Kidney capillary endothelial cell (primary cell): ENCODE measurements around the gene WDR37.

Experiments used
- DNase-seq: peaks from one replicate; pipeline ENCODE4 v3.0.0-alpha.2; 2018; ENCODE audit warnings: low spot score

Gene WDR37

DNA sequence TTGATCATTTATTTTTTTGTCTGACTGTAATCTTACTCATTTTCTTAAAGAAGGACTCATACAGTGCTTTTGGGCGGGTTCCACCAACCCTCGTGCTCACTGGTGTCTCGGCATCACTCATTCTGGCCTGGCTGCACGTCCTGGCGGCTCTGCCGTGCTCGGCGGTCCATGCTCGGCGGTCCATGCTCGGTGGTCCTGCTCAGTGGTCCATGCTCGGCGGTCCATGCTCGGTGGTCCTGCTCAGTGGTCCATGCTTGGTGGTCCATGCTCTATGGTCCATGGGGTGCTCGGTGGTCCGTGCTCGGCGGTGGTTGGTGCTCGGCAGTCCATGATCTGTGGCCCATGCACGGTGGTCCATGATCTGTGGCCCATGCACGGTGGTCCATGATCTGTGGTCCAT lies 72.5 kb downstream of the WDR37 start:
- no peak for DNase-seq

DNA sequence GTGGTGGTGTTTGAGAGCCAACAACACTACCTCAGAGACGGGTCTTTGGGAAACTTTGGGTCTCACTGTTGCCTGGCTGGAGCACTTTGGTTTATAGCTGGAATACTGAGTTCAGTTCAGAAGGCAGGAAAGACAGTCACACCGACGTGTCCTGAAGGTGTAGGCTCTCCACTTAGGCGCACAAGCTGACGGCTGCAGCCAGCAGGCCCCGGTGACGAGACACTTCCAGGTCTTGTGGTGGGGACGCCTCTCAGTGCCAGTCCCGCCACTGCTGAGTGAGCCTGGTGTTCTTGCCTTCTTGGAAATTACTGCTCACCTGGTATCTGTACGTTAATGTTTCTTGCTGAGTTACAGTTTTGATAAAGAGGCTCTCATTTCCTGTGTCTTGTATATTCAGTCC lies 74.0 kb downstream of the WDR37 start:
- no peak for DNase-seq

DNA sequence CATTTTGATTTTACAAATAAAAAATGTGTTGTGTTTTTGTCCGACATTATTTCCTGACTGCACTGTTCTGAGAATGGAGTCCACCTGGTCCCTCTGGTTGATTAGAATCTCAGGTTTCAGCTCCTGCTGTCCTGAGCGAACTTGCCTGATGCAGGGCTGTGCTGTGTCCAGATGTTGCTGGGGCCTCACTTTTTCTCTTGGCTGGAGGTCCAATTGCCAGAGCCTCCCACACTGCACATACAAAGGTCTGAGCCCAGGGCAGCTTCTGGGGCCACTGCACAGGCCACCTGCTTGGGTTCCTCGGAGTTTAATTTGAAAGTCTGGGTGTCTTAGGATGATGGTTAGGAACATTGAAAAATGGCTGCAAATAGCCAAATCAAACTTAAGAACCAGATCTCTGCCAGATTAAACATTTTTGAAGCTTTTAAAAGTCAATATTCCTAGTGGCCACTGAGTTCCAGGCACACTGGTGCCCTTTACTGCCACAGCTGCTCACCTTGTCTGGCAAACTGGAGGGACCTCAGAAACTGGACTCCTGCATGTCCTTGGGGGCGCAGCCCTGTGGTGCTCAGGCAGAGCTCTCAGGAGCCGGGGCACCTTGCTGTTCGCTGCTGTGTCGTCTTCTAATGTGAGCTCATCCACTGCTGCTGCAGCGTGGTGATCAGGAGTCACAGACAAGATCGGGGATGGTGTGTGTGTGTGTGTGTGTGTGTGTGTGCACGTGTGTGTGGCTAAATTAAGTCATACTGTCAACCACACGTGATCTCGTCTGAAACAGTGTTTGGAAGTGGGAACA lies 75.0 kb downstream of the WDR37 start:
- DNase-seq: no peak

DNA sequence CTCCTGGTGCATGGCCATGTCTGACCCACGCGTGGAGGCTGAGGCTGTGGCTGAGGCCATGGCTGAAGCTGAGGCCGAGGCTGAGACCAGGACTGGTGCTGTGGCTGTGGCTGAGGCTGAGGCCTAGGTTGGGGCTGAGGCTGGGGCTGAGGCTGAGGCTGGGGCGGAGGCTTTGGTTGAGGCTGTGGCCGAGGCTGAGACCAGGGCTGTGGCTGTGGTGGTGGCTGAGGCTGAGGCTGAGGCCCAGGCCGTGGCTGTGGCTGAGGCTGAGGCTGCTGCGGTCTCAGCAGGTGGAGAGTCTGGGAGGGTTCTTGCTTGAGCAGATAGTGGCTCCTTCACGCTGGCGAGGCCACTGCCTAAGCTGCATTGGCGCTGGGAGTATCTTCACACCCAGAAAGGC lies 76.4 kb downstream of the WDR37 start:
- DNase-seq: no peak

DNA sequence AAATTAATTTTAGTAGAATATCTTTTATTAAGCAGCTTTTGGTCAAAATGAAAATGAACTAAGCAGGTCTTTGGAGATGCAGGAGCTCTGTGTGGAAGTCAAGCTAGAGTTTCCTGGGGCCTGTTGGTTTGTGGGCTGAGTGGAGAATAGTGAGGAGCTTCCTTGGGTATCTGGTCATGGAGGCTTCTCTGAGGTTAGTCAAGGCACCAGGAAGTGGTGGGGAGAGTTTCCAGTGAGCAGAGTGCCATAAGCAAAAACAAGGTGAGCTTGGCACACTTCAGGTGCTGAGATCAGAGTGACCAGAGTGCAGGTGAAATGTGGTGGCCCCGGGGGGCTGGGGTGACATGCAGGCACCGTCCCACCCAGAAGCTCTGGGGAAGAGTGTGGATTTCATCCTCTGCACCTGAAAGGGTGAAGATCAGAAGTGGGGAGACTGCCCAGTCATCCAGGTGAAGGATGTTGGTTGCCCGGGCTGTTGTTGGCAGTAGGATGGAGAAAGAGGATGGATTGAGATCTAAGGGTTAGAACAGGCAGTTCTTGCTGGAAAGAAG lies 77.4 kb downstream of the WDR37 start:
- DNase-seq: no peak

DNA sequence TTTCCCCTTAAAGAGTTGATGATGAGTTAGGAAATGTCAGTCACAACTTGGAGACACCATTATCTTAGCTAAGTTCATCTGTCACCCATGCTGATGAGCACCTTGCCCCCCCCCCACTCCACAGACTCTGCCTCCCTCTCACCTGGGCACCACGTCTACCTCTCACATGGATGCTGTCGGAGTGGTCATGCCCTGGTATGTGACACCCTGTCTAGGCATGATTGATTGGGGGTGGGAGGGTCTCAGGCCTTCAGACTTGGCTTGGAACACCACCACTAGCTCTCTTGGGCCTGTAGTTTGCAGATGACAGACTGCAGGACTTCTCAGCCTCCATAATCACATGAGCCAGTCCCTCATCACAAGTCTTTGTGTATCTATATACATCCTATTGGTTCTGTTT lies 78.0 kb downstream of the WDR37 start:
- no peak for DNase-seq

DNA sequence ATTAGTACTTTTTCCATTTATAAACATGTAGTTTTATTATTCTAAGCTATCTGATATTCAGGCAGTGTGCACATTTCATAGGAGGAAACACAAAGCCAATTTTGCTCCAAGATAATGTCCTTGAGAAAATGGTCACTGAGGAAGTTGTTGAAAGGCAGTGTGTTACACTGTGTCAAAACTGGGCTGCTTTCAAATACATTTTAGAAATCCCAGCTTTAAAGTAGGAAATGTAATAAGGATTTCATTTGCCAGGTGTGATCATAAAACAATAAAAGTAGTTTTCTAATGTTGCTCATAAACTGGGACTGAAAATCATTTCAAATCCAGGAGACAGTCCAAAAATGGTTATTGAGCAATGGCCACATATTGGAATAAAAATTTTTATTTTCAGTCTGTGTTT lies 80.1 kb downstream of the WDR37 start:
- DNase-seq: no peak

DNA sequence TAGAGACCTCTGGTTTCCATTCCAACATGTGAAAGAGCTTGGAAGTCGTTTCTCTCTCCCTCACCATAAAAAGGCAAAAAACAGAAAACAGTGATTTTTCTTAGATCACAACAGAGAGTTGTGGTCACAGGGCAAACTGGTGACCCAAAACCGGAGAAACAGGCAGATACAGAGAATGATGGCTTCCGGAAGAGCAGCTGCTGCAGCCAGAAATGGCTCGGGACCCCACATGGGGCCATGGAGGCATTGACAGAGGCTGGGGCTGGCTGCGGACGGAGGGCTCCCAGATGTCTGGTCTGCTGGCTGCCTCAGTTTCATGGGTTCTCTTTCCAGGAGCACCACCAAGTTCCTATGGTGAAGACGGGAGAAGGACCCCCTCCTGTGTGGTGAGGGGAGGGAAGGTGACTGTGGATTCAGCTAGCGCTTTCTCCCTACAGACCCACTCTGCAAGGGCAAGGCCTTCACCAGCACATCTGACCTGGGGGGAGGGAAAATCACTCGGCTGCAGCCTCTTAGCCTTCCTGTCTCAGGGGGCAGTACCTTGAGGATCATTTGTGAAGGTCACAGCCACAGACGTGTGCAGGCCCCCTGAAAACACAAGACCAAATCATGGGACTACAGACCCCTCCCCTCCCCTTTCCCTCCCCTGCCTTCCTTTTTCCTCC lies 81.4 kb downstream of the WDR37 start:
- no peak for DNase-seq

DNA sequence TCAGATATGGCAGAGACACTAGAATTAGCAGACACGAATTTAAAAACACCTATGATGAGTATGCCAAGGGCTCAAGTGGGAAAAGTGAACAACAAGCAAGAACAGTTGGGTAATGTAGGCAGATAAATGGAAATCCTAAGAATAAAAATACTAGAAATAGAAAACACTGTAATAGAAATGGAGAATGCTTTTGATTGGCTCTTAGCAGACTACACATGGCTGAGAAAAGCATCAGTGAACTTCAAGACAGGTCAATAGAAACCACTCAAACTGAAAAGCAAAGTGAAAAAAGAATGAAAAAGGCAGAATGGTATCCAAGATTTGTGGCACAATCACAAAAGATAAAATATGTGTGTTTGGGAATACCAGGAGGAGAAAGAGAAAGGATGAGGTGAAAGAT lies 82.3 kb downstream of the WDR37 start:
- no peak for DNase-seq

DNA sequence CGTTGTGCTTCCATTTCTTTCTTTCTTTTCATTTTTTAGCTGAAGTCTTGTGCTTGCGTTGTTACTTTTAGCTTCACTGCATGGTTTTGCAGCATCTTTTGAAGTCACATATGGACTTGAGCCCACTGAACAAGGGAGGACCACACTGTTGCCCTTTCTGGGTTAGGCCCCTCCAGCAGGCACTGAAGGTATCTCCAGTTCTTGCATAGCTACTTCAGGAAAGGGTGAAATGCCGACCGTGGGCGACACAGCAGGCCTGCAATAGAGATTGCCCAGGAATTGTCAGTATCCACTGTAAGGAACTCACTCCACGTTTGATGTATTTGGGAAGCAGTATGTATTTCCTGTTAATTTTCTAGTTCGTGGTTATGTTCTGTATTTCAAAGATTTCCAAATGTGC lies 85.1 kb downstream of the WDR37 start:
- no peak for DNase-seq

DNA sequence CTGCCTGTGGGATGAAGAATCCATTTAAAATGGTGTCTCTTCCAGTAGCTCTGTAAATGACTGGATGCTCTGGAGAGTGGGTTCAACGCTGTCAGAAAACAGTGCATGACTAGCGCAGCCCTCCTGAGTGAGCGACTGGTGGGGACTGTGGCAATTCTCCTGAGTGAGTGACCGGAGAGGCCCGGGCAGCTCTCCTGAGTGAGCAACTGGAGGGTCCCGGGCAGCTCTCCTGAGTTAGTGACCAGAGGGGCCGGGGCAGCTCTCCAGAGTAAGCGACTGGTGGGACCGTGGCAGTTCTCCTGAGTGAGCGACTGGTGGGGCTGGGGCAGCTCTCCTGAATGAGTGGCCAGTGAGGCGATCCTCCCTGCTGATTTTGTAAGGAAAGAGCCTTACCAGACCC lies 85.5 kb downstream of the WDR37 start:
- DNase-seq: no peak

DNA sequence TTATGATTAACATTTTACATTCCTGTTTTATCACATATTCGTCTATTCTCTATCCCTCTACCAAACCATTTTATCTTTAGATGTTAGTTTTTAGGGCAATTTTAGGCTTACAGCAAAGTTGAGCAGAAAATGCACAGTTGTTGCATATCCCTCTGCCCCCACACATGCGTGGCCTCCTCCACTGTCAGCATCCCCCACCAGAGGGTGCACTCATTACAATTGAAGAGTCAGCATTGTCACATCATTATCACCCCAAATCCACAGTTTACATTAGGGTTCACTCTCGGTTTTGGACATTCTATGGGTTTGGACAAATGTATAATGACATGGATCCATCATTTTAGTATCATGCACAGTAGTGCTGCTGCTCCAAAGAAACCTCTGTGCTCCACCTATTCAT lies 86.4 kb downstream of the WDR37 start:
- no peak for DNase-seq

DNA sequence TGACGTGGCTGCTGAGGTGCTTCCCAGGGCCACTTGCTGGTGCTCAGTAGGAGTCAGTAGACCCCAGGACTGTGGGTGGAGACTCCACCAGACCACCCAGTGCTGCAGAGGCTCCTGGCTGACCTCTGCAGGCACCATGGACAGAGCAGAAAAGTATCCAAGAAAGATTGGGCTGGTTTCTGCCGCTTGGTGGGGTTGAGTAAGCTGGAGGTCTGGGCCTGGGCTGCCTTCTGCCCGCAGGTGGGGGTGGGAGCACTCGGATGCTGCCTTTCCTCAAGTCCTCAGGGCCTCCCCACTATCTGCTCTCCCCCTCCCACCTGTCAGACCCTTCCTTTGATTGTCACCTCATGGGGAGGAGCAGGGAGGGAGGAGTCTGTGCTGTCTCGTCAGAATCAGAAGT lies 91.6 kb downstream of the WDR37 start:
- DNase-seq: no peak

DNA sequence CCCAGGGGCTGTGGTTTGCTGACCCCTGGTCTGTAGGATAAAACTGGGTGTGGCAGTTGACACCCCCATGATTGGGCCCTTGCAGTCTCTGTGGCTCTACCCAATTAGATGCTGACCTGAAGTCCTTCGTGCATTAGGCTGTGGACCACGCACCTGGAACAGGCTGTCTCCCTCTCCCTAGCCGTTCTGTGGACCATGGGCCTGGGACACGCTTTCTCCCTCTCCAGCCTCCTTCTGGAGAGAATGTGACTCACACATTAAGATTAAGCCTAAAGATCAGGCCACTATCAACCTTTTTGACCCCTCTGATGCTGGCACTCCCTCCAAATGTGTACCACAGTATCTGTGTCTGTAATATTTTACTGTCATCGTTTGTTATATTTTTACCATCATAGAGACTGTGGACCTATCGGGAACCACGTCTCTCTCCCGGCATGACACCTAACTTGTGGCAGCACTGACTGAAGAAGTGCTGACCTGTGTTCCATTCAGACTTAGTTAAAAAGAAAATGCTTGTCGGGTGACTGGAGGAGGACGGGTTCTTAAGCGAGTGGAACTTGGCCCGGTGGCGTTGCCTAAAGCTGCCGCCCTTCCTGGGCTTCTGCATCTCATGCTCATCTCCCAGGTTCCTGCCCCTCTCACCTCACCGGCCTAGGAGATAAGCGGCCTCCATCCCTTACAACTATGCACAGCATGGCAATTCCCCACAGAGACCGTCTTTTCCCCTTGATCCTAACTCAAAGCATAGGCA lies 92.8 kb downstream of the WDR37 start:
- DNase-seq: no peak

DNA sequence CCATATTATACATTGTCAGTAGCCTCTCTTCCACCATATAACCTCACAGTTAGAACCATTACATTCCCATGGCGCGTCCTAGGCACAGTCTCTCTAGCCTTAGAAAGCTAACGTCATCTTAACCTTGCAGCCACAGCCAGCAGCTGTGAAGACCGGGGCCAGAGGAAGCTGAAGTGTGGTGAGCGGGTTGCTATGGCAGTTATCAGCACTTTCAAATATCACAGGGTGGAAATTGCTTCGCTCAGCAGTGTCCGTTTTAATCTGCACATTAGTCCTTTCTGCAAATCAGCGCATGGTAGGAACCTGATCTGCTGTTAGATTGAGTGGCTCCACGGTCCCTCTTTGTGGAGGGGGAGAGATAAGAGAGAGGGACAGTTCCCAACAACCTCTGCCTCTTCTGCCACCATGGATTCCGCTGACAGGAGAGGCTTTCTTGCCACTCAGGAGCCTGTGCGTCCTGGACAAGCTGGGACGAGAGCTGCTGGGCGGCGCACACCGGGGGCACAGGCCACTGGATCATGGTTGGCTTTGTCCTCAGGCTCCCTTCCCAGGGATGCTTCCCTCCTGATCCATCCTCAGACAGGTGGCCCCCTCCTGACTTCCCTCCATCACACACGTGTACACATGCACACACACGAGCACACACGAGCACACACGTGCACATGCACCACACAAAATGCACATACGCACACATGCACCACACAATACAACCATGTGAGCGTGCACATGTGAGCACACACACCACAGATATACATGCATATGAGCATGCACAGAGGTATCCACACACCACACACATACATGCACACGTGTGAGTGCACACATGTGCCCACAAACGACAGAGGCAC lies 93.8 kb downstream of the WDR37 start:
- no peak for DNase-seq

DNA sequence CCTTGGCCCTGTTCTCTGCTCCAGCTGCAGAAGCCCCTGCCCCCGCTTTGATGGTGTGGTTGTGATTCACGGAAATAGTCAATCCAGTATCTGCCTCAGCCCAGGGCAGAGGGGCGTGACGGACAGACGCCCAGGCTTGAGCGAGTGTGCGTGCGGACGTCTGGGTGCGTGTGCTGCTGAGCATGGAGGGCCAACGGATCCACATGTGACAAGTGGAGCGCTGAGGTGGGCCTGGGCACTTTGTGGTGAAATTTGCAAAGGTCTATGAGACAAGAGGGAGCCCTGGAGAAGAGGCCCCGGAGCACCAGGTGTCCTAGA lies 94.4 kb downstream of the WDR37 start:
- DNase-seq: no peak

DNA sequence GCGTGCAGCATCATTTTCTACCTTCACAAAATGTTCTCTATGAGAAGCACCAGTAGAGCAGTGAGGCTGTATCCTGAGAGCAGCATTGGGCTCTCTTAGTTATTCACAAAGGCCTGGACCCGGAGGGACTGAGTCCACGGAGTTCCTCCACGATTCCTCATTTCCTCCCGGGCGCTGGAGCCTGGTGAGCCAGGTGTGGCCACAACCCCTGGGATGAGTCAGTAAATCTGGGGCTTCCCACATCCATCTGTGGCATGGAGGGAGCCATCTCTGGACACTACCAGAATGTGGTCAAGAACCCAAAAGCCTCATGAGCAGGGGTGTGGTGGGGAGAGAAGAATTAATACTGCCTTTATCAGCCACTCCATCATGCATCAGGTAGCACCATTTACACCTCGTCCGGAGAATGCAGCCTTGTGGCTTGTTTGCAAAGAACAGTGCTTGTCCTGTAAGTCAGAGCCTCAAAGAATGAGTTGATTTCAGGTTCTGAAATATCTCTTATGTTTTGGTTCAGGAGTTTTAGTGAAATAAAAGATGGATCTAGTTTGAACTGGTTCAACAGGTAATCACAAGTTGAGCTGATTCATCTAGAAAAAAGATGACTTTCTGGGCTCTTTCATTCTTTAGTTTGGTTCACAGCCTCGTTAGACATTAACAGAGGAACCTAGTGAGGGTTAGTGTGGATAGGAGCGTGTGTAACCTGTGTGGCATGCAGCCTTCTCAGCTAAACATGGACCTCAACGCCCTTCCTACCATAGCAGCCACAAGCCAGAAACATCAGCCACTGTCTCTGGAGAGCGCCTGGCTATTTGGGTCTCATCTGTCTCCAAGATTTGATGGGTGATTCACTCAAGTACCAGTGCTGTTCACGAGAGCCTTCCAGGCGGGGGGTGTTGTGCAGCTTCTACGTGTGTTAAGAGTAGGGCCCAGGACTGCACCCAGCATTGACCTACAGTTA lies 95.2 kb downstream of the WDR37 start:
- no peak for DNase-seq

DNA sequence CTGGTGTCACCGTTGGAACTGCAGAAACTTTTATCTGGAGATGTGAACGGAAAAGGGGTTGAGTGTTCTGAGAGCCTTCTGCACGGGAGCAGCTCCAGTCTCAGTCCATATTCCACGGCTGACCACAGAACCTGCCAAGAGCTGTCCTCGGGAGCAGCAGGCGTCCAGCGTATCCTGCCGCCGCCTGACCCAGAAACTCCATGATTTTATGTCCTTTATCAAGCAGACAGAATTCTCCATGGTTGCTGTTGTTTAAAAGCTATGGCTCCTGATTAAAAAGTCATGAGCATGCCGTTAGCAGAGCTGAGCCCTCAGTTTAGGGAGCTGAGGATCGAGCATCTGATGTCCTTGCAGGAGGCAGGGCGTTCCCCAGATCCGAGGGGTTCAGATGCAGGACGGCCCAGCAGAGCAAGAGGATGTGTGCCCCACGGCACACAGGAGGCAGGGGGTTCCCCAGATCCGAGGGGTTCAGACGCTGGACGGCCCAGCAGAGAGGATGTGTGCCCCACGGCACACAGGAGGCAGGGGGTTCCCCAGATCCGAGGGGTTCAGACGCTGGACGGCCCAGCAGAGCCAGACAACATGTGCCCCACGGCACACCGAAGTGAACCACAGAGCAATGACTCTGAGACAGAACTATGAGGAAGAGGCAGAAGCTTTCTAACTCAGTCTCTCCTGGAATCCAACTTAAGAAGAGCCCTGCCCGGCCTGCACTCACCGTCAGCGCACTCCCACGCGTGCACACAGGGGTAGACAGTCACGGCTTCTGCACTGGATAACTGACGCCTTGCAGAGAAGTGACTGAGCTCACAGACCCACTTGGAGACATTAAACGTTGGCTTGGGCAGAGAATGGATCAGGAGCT lies 96.4 kb downstream of the WDR37 start:
- no peak for DNase-seq

DNA sequence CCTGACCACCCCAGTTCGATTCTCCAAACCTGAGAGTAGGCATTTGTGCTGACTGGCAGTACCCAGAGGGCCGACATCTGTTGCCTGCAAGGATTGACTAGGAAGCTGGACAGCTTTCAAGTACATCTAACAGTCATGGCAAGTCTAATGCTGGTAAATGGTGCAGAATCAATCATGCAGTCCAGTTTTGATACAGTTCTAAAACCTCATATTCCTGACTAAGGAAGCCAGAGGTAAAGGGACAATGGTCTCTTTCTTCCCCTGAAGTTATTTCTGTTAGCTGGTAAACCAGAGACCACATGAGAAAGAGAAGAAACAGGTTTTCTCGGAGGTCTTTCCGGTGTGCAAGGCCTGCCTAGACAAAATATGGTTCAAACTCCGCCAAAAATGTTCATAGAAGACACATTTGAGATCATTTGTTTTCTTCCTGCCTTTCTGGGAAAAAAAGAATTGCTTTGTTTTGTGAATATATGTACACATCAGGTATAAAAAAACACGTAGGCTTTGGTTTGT lies 97.1 kb downstream of the WDR37 start:
- DNase-seq: no peak
